CMK (cell line): Measurements from ENCODE around the gene GALNT11.
"Not testable (repeated sequence)": the region's sequence is repeated elsewhere in the genome, so short reads cannot be mapped to it uniquely, and the experiment has no call there.

Experiments used
- DNase-seq: peaks from one replicate; pipeline ENCODE4 v3.0.0-alpha.2; 2010; ENCODE audit warnings: low read depth

GALNT11 gene

DNA sequence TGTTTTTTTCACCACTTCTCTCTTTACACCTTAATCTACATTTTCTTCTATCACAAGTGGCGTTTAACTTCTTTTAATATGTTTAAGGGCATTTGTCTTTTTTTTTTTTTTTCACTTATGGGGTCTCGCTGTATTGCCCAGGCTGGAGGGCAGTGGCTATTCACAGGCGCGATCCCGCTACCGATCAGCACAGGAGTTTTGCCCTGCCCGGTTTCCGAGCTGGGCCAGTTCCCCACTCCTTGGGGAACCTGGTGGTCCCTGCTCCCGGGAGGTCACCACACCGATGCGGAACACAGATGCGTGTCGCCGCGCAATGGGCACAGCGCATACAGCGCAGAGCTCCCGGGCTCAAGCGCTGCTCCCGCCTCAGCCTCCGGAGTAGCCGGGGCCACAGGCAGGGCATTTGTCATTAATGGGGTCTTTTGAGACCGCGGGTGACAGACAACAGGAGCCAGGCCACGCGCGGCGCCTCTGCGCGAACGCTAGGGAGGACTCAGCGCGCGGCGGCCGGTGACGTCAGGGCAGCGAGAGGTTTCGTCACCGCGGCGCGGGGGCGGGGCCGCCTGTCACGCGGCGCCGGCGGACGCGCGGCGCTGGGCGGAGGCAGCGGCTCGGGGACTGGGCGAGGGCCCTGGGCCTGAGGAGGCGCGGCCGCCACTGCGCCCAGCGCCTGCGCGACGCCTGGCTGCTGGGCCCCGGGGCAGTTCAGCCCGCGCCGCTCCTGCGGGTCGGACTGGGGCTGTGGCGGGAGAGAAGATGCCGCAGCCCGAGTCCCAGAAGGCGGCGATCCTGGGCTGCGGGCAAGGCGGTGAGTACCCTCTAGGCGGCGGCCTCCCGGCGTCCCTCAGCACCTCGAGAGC lies at the start of gene GALNT11:
Gene GALNT11 (plus strand): TSS at position 598 of the 860 bp plus-strand sequence. CDS start 68,554 bp downstream, outside the sequence.
- peak; percentile 41 for DNase-seq

GRCh38 chr7:151978616-151979015 lies 46.9 kb upstream of the GALNT11 start:
- no peak for DNase-seq

DNA sequence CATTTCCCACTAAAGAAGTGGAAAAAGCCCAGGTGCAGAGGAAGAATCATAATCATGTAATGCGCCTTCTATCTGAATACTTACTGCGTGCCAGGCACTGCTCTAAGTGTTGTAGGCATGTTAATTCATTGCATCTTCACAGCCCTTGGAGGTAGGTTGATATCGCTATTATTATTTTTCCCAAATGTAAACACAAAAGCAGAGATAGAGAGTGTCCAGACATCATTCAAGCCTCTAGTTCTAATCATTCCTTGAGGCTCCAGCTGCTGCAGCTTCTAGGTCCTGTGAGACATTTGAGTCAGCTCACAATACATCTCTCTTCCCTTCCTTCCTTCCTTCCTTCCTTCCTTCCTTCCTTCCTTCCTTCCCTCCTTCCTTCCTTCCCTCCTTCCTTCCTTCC lies 44.3 kb upstream of the GALNT11 start:
- DNase-seq = no peak

GRCh38 chr7:151982806-151983205 lies 42.7 kb upstream of the GALNT11 start:
- no peak for DNase-seq

DNA sequence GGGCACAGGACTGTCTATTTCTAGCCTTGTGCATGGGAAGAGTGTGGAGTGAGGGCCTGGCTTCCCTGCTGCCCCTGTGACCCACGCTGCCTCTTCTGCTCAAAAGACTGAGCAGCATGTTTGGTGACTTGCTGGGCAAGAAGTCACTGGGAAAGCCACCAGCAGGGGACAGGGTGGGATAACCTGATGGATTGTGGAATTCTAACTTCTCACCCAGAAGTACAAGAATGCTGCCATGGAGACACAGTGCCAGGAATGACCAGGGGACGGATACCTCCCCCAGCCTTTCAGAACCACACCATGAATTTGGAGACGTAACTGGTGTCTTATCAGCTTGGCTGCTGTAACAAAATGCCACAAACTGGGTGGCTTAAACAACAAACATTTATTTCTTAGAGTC lies 40.9 kb upstream of the GALNT11 start:
- DNase-seq = no peak

DNA sequence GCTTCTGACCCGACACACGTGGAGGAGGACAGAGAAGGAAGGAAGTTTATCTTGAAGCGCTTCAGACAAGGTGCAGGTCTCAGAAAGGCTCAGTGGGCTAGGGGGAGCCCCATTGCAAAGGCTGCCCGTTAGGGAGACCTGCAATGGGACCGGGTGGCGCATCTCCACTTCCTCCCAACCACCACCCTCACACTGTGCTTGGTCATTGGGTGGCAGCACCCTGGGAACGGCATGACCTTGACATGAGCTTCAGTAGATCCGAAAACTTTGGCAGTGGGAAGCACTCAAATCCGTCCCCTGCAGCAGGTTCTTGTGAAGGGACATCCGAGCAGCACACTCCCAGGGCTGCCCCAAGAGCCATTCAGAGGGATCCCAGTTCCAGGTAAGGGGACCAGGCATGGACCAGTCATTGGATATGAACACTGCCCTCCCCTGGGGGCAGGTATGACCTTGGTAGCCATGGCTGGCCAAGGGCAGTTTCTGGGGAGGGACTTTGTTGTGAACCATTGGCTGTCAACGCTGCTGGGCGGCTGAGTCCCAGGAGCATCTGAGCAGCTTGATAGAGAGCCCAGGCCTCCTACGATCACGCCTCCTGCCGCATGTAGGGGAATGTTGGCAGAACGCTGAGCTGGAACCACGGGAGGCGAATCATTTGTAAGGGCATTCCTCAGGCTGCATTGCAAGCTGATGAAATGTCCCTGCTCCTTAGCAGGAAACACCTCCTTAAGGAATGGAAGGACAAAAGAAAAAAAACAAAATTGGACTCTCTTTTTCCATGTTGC lies 37.5 kb upstream of the GALNT11 start:
- DNase-seq = no peak

GRCh38 chr7:151992375-151992774 lies 33.1 kb upstream of the GALNT11 start:
- DNase-seq = peak; percentile 4

DNA sequence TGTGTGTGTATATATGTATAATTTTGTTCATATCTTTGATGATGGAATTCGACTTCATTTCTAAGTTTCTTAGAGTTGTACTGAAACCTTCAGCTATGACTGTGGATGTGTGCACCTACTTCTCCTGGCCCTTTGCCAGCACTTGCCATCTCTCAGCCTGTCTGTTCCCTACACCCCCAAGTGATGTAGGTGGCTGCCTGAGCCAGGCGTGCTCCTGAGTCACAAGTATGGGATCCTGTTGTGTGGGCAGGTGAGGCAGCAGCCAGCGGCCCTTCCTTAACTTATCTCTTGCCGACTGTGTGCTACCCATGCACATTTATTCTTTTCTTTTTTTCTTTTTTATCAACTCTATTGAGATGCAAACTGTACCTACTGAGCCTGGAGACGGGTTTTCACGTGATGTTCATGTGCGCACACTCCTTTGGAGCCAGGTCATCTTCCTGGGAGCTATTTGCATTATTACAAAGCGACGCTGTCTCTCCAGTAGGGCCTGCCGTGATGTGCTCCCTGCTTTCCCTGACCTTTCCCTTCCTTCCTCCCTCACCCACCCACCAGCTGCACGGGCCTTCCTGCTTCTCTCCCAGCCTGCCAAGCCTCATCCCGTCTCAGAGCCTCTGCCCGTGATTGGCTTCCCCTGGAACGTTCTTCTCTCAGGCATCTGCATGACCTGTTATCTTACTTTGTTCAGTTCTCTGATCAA lies 31.3 kb upstream of the GALNT11 start:
- no peak for DNase-seq

DNA sequence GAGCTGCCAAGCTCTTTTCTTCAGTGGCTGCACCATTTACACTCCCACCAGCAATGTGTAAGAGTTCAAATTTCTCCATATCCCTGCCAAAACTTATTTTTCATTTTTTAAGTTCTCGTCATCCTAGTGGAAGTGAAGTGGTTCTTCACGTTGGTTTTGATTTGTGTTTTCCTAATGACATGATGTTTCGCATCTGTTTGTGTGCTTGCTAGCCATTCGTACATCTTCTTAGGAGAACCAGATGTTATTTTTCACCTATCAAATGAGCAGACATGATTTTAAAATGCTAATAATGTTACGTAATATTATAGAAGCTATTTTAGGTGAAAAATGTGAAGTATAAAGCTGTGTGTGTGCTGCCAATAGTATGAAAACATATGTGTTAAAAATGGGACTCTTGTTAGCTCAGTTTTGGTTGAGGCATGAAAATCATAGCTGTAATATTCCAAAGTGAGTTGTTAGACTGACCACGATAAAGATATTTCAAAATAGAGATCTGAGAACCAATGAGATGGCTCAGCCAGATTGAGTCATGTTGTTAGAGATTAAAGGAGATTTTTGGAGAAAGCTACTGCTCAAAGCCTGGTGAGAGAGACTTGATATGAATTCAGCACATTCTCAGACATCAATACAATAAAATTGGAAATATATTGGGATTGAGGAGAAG lies 25.9 kb upstream of the GALNT11 start:
- DNase-seq = no peak

GRCh38 chr7:152000191-152000590 lies 25.3 kb upstream of the GALNT11 start:
- DNase-seq = no peak

DNA sequence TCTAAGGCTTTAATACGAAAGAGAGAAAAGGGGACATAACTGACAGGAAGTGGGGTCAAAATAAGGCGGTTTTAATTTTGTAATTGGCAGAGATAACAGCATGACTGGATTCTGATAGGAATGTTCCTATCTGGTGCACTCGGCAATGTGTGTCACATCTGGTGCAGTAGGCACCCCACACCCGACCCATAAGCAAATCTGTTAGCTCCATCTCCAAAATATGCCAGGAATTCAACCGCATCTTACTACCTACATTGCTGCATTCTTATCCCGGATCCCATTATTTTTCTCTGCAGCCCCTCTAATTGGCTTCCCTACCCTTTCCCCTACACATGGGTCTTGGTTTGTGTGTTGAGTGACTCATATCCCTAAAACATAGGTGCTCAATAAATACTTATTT lies 19.1 kb upstream of the GALNT11 start:
- no peak for DNase-seq

GRCh38 chr7:152011860-152012259 lies 13.6 kb upstream of the GALNT11 start:
- no peak for DNase-seq

GRCh38 chr7:152013230-152013629 lies 12.2 kb upstream of the GALNT11 start:
- no peak for DNase-seq

GRCh38 chr7:152013974-152014373 lies 11.5 kb upstream of the GALNT11 start:
- no peak for DNase-seq

GRCh38 chr7:152014722-152015121 lies 10.8 kb upstream of the GALNT11 start:
- no peak for DNase-seq

DNA sequence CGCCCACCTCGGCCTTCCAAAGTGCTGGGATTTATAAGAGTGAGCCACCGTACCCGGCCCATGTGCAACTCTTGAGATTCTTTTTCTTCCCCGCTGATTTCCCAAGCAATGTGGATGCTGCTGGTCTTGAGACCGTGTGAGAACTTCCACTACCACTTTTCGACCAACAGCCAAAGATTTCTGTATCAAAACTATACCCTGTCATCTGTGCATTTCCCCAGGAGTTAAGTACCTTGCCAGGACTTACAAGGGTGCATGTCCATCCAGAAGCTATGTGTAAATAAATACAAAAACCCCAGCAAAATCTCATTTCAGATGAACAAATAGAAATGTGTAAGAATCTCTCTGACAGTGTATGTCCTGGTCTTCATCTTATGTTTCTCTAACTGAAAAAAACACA lies 9.9 kb upstream of the GALNT11 start:
- DNase-seq = no peak

DNA sequence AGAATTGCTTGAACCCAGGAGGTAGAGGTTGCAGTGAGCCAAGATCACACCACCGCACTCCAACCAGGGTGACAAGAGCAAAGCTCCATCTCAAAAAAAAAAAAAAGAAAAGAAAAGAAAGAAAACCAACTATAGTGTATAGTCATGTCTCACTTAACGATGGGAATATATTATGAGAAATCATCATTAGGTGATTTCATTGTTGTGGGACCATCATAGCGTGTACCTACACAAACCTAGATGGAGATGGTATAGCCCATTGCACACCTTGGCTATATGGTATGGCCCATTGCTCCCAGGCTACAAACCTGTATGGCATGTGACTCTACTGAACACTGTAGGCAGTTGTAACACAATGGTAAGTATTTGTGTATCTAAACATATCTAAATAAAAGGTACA lies 8.5 kb upstream of the GALNT11 start:
- DNase-seq = no peak

GRCh38 chr7:152017683-152018082 lies 7.8 kb upstream of the GALNT11 start:
- DNase-seq = not testable (repeated sequence)

DNA sequence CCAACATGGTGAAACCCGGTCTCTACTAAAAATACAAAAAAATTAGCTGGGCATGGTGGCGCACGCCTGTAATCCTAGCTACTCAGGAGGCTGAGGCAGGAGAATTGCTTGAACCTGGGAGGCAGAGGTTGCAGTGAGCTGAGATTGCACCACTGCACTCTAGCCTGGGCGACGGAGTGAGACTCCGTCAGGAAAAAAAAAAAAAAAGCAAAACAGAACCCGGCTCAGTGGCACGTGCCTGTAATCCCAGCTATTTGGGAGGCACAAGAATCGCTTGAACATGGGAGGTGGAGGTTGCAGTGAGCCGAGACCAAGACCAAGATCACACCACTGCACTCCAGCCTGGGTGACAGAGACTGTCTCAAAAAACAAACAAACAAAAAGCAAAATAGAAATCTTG lies 3.7 kb upstream of the GALNT11 start:
- not testable (repeated sequence) for DNase-seq

GRCh38 chr7:152025937-152026890 lies 740 bp downstream of the GALNT11 start:
- no peak for DNase-seq
